ENCODE measurements around the gene STOML1. TPM values are rescaled to one million over a fixed set of nuclear protein-coding genes. Genes with fewer than 3 reads are reported as not detected.

The STOML1 gene
- total RNA-seq, 1 experiment from 2014 or later = 10.1 TPM

DNA sequence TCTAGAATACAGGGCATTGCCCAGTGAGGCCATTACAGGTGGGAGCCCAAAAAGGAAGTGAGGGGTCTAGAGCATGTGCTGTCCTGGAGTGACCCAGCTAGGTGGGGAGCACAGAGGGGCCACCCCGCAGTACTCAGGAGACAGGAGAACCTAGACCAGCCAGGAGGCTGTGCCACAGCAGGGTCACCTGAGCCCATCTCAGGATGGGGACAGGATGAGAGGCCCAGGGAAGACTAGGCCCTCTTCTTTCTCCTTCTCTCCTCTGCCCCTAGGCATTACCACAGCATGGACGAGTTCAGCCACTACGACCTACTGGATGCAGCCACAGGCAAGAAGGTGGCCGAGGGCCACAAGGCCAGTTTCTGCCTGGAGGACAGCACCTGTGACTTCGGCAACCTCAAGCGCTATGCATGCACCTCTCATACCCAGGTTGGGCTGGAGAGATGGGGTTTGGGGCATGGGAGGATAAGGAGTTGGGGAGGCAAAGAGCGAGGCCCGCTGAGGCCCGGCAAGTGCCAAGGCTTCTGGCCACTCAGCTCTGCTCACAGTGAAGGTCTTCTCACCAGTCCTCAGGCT, 45.2 kb downstream of the STOML1 start:
- Histone ChIP-seq H3K79me2 (ENCODE audit: low read length) (peaks cover 34% of the 10 kb centered on the region), H3K27ac (ENCODE audit: low read length) (no peak overlapping the region), H3K9me2 (replicated peaks; ENCODE audit: low read length) (no peaks in the 10 kb centered on the region), H4K20me1 (ENCODE audit: low read length) (no peaks in the 10 kb centered on the region), H2AFZ (ENCODE audit: low read length) (no peak overlapping the region), H3F3A (ENCODE audit: low read length, unreplicated experiment) (no peaks in the 10 kb centered on the region), H3K4me3 (ENCODE audit: low read length) (no peak overlapping the region), H3K9ac (ENCODE audit: low read length) (no peak overlapping the region), H3K9me3 (ENCODE audit: low read length) (no peaks in the 10 kb centered on the region), H3K27me3 (ENCODE audit: low read length) (no peaks in the 10 kb centered on the region), H3K4me2 (ENCODE audit: low read length) (no peak overlapping the region), H3K36me3 (ENCODE audit: low read depth, low read length) (peaks cover 63% of the 10 kb centered on the region), H3K4me1 (ENCODE audit: insufficient read depth, low read length) (peaks cover 28% of the 10 kb centered on the region)
- no peak for ATAC-seq
- CTCF ChIA-PET = no interaction called here
- POLR2A ChIA-PET (ENCODE audit: unreplicated experiment) = no interaction called here
- no peak for DNase-seq
- BruUV-seq (replicated peaks) = no TSS peak
- intact Hi-C loops (cut with micrococcal nuclease) = no loop called here
- TF ChIP-seq, protein P1, sequence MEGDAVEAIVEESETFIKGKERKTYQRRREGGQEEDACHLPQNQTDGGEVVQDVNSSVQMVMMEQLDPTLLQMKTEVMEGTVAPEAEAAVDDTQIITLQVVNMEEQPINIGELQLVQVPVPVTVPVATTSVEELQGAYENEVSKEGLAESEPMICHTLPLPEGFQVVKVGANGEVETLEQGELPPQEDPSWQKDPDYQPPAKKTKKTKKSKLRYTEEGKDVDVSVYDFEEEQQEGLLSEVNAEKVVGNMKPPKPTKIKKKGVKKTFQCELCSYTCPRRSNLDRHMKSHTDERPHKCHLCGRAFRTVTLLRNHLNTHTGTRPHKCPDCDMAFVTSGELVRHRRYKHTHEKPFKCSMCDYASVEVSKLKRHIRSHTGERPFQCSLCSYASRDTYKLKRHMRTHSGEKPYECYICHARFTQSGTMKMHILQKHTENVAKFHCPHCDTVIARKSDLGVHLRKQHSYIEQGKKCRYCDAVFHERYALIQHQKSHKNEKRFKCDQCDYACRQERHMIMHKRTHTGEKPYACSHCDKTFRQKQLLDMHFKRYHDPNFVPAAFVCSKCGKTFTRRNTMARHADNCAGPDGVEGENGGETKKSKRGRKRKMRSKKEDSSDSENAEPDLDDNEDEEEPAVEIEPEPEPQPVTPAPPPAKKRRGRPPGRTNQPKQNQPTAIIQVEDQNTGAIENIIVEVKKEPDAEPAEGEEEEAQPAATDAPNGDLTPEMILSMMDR (conservative IDR thresholded peaks at IDR 0.05; ENCODE audit: low read depth, low read length) = no peak
- no peak for TF ChIP-seq EZH2phosphoT487 (IDR thresholded peaks at IDR 0.05; ENCODE audit: borderline replicate concordance, low read length)
- no peak for TF ChIP-seq EZH2 (IDR thresholded peaks at IDR 0.05; ENCODE audit: low read length, unreplicated experiment)

DNA sequence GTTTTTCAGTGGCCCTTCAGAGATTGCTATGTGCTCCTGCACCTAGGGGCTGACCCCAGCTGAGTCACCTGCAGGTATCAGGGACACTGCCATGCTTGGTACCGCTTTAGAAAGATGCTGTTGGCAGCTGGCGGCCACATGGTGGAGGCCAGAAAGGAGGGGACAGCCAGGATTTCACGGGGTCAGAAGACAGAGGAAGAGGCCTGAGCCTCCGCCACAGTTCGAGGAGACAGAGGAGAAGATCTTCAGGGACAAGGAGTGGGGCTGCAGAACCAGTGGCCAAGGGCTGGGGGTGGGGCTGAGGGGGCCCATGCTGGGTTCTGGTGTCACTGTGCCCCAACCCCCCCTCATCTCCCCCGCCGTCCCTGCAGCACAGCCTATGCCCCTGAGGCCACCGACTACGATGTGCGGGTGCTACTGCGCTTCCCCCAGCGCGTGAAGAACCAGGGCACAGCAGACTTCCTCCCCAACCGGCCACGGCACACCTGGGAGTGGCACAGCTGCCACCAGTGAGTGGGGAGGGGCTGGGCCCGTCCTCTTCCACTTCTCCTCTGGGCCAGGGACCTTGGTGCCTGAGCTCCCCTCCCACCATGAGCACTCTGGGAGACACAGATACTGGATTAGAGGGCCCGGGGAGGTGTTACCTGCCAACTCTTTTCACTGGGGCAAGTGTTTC, 45.9 kb downstream of the STOML1 start:
- Histone ChIP-seq H3K4me3 (ENCODE audit: low read length) (no peak overlapping the region), H3K27me3 (ENCODE audit: low read length) (no peaks in the 10 kb centered on the region), H3K36me3 (ENCODE audit: low read depth, low read length) (peaks cover 59% of the 10 kb centered on the region), H4K20me1 (ENCODE audit: low read length) (no peaks in the 10 kb centered on the region), H3F3A (ENCODE audit: low read length, unreplicated experiment) (no peaks in the 10 kb centered on the region), H3K4me2 (ENCODE audit: low read length) (no peak overlapping the region), H3K9me2 (replicated peaks; ENCODE audit: low read length) (no peaks in the 10 kb centered on the region), H3K4me1 (ENCODE audit: insufficient read depth, low read length) (peaks cover 35% of the 10 kb centered on the region), H3K9me3 (ENCODE audit: low read length) (no peaks in the 10 kb centered on the region), H2AFZ (ENCODE audit: low read length) (no peak overlapping the region), H3K9ac (ENCODE audit: low read length) (no peak overlapping the region), H3K27ac (ENCODE audit: low read length) (no peak overlapping the region), H3K79me2 (ENCODE audit: low read length) (peaks cover 34% of the 10 kb centered on the region)
- BruUV-seq (replicated peaks) = no TSS peak
- intact Hi-C loops (cut with micrococcal nuclease) = no loop called here
- ChIA-PET CTCF (no interaction called here), POLR2A (ENCODE audit: unreplicated experiment) (no interaction called here)
- TF ChIP-seq EZH2phosphoT487 (IDR thresholded peaks at IDR 0.05; ENCODE audit: borderline replicate concordance, low read length) (no peak), EZH2 (IDR thresholded peaks at IDR 0.05; ENCODE audit: low read length, unreplicated experiment) (no peak)
- TF ChIP-seq, protein P1 (conservative IDR thresholded peaks at IDR 0.05; ENCODE audit: low read depth, low read length) = no peak
- no peak for DNase-seq
- no peak for ATAC-seq

DNA sequence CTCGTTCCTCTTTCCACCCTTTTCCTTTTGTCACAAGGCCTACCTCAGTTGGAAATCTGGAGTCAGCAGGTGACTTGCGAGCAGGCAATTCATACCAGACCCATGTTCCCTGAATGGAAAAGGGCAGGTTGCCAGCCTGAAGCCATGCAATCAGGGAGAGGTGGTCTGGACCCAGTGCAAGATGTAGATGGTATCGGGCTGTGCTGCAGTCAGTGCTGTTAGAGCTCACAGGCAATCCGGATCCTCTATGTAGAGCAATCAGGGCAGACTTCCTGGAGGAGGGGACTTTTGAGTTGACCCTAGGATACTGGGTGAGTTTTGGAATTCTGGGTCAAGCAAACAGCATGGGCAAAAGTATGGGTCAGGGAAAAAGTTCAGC, 47.0 kb downstream of the STOML1 start:
- H3K79me2 ChIP-seq (ENCODE audit: low read length) = peaks cover 40% of the 10 kb centered on the region
- no peaks in the 10 kb centered on the region for H3K9me2 ChIP-seq (replicated peaks; ENCODE audit: low read length)
- no TSS peak for BruUV-seq (replicated peaks)
- ATAC-seq (no peak), DNase-seq (no peak)
- H3K9me3 ChIP-seq (ENCODE audit: low read length) = no peaks in the 10 kb centered on the region
- H3K27me3 ChIP-seq (ENCODE audit: low read length) = no peaks in the 10 kb centered on the region
- no peak overlapping the region for H3K27ac ChIP-seq (ENCODE audit: low read length)
- no peak overlapping the region for H3K4me2 ChIP-seq (ENCODE audit: low read length)
- no peaks in the 10 kb centered on the region for H4K20me1 ChIP-seq (ENCODE audit: low read length)
- TF ChIP-seq, protein P1 (conservative IDR thresholded peaks at IDR 0.05; ENCODE audit: low read depth, low read length) = no peak
- no peak for TF ChIP-seq EZH2phosphoT487 (IDR thresholded peaks at IDR 0.05; ENCODE audit: borderline replicate concordance, low read length)
- no peak for TF ChIP-seq EZH2 (IDR thresholded peaks at IDR 0.05; ENCODE audit: low read length, unreplicated experiment)
- H3K36me3 ChIP-seq (ENCODE audit: low read depth, low read length) = peaks cover 57% of the 10 kb centered on the region
- H3F3A ChIP-seq (ENCODE audit: low read length, unreplicated experiment) = no peaks in the 10 kb centered on the region
- no peak overlapping the region for H2AFZ ChIP-seq (ENCODE audit: low read length)
- intact Hi-C loops (cut with micrococcal nuclease) = no loop called here
- H3K9ac ChIP-seq (ENCODE audit: low read length) = no peak overlapping the region
- ChIA-PET CTCF (no interaction called here), POLR2A (ENCODE audit: unreplicated experiment) (no interaction called here)
- no peak overlapping the region for H3K4me3 ChIP-seq (ENCODE audit: low read length)
- peaks cover 45% of the 10 kb centered on the region for H3K4me1 ChIP-seq (ENCODE audit: insufficient read depth, low read length)

Data from PC-3 (cell line).